ENCODE results near the gene RNU5B-1. TPM values are rescaled to one million over a fixed set of nuclear protein-coding genes. Genes with fewer than 3 reads are reported as not detected.

The RNU5B-1 gene
- polyA plus RNA-seq, 2 of the 4 experiments (the other 2 are of a cell fraction), result not detected

GRCh38 chr15:65292938-65293518 lies 11.4 kb upstream of the RNU5B-1 start:
- FAIRE-seq (no peak), ATAC-seq (no peak), DNase-seq (ENCODE audit: low read depth in 1 of 2, low spot score in 1 of 2) (no peak)
- no peak overlapping the region for H3K27ac ChIP-seq
- ChIA-PET POLR2A (interaction anchor here (2.7 kb wide), 1 partner anchor 108 kb away, joined by 8 read pairs; the partner anchor contains the start of gene CLPX), CTCF (interaction anchor here (1.0 to 1.4 kb wide), 2 partner anchors 12 kb away, joined by 3 to 4 read pairs; partner anchors contain the start of gene RNU5B-1)
- H3K9me3 ChIP-seq, result no peaks in the 10 kb centered on the region
- H3K4me2 ChIP-seq, result no peak overlapping the region
- peaks cover 16% of the 10 kb centered on the region for H3K4me1 ChIP-seq
- TF ChIP-seq ESRRA (IDR thresholded peaks at IDR 0.05; ENCODE audit: borderline replicate concordance, low read length) (no peak), RCOR1 (IDR thresholded peaks at IDR 0.05; ENCODE audit: low read depth, low read length) (no peak), ATOH8 (CRISPR knock-in tag; IDR thresholded peaks at IDR 0.05; ENCODE audit: low read depth) (no peak), ZNF302 (CRISPR knock-in tag; IDR thresholded peaks at IDR 0.05) (no peak), HDAC2 (IDR thresholded peaks at IDR 0.05) (no peak), HOXB5 (CRISPR knock-in tag; IDR thresholded peaks at IDR 0.05) (no peak), PBX3 (IDR thresholded peaks at IDR 0.05) (no peak), ZSCAN20 (CRISPR knock-in tag; IDR thresholded peaks at IDR 0.05) (no peak), FOSB (CRISPR knock-in tag; IDR thresholded peaks at IDR 0.05) (no peak), GATA3 (IDR thresholded peaks at IDR 0.05; ENCODE audit: borderline replicate concordance) (no peak)
- no peak overlapping the region for H3K4me3 ChIP-seq
- WGBS (ENCODE audit: missing lambda C conversion rate), result 48% methylated on average over 1 of the region's 1 CpG

- ATAC-seq (no peak), FAIRE-seq (no peak), DNase-seq (ENCODE audit: low read depth in 1 of 2, low spot score in 1 of 2) (no peak)
- H3K27ac ChIP-seq, result no peak overlapping the region
- H3K4me2 ChIP-seq, result no peak overlapping the region
- ChIA-PET POLR2A (interaction anchor here (2.4 to 3.0 kb wide), 2 partner anchors 12 to 113 kb away, joined by 18 to 19 read pairs; partner anchors contain the start of genes CLPX and PARP16), CTCF (interaction anchor here (1.2 to 10.2 kb wide), 12 partner anchors 9 to 466 kb away, joined by 3 to 177 read pairs (median 7); partner anchors contain the start of genes CLPX, KBTBD13 and PARP16)
- WGBS (ENCODE audit: missing lambda C conversion rate), result 77% methylated on average over 11 of the region's 11 CpGs
- TF ChIP-seq GATA3 (IDR thresholded peaks at IDR 0.05; ENCODE audit: borderline replicate concordance) (no peak), E2F6 (IDR thresholded peaks at IDR 0.05; ENCODE audit: borderline replicate concordance, low read depth) (no peak), EHF (CRISPR knock-in tag; IDR thresholded peaks at IDR 0.05) (no peak), USF2 (IDR thresholded peaks at IDR 0.05) (no peak), BCL3 (IDR thresholded peaks at IDR 0.05) (no peak), NR3C1 (IDR thresholded peaks at IDR 0.05) (no peak), SREBF2 (IDR thresholded peaks at IDR 0.05) (no peak), MAZ (IDR thresholded peaks at IDR 0.05; ENCODE audit: borderline replicate concordance, low read depth, low read length) (no peak), CBX8 (IDR thresholded peaks at IDR 0.05) (no peak), HOXB13 (CRISPR knock-in tag; IDR thresholded peaks at IDR 0.05; ENCODE audit: low read depth) (no peak), RCOR1 (IDR thresholded peaks at IDR 0.05; ENCODE audit: low read depth, low read length) (no peak), MAX (IDR thresholded peaks at IDR 0.05) (no peak), EHMT2 (IDR thresholded peaks at IDR 0.05; ENCODE audit: low read depth) (no peak), CBX2 (IDR thresholded peaks at IDR 0.05; ENCODE audit: borderline replicate concordance, low read depth) (no peak), HEYL (CRISPR knock-in tag; IDR thresholded peaks at IDR 0.05) (no peak)
- peaks cover 23% of the 10 kb centered on the region for H3K4me1 ChIP-seq
- H3K9me3 ChIP-seq, result no peaks in the 10 kb centered on the region
- H3K4me3 ChIP-seq, result no peak overlapping the region
Measured at GRCh38 chr15:65298731-65299130, 5.7 kb upstream of the RNU5B-1 start.
